Right ventricle myocardium superior (tissue), 1 donor: ENCODE data around the gene SFXN3. TPM values are rescaled to one million over a fixed set of nuclear protein-coding genes. Genes with fewer than 3 reads are reported as not detected.

Source experiments
- ATAC-seq: fragments of 200-7000 bp; cut with Tn5 transposase; one replicate; pipeline ENCODE4 v1.9.1; 2020; ENCODE audit warnings: mild to moderate bottlenecking; ENCODE audit not compliant: poor library complexity
- DNase-seq: peaks from one replicate; pipeline ENCODE4 v3.0.0-alpha.2; 2020
- intact Hi-C: fragments of 100-400 bp; cut with DNase I; formaldehyde crosslinking; loops from one replicate; pipeline ENCODE4 v1.11.2; 2022
- total RNA-seq: library from RNA; stranded (reverse); fragmentation: NEBNext Ultra II Directional; extraction: Animal tissue kit (Norgen Biotek cat#: 25700); gene quantifications from one replicate; pipeline ENCODE4 v1.2.1, GENCODE V29; 2021
- donor health status: DM: no; HTN: yes; CAD: no; lungs with severe emphysema.

Gene SFXN3
- total RNA-seq, 1 donor from 2014 or later, result 11.4 TPM

DNA sequence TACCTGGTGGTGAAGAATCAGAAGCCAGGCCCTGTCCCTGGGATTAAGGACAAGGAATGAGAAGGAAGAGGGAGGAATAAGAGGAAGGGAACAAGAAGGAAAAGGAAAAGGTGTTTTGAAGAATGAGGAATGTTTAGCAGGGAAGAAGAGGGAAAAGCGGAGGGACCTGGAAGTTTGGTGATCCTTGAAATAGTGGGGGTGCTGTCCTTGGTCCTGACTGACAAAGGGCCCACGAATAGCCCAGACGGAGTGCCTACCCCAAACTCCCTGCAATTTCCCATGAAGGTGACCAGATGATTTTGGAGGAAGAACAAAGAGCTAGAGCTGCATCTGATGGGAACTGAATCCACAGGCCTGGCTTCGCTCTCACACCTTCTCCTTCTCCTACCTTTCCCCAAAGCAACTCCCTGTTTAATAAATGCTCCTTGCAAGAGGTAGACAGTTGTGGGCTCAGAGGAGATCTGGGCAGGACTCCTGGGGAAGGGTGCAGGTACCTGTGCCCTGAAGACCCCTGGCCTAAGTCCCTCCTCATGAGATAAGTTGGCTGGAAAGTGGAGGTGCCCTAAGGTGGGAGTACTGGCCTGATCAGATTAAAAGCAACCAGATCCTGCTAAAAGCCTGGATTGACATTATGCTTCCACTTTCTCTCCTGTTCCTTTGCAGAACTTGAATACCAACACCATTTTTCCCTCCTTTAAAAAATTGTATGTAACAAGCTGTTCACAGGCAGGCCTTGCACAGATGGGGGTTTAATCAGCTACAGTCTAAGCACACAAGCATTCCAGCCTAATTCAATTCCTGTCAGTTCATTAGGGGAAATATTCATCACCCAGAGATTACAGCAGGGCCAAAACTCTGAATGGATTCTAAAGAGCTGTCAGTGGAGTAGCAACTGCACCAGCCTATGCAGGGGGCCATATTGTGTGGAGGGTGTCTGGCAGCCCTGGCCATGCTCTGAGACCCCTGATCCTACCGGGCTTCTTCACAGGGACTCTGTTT, 50.2 kb downstream of the SFXN3 start:
- ATAC-seq (no peak), DNase-seq (no peak)

DNA sequence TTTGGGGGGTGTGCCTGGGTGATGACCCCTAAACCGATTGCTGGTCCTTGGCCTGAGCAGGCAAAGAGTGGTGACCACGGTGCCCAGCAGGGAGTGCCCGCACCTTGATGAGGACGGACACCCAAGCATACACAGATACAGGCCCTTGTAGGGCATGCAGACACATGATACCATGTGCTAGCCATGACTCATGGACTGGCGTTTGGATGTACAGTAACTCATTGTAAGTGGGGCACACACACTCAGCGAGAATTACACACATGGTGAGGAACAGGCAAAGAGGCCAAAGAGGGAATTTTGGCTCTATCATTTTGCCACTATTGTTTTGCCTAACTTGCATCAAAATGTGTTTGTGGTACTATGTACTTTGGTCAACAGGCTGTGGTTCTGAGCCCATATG, 54.8 kb downstream of the SFXN3 start:
- intact Hi-C loops, result no loop called here
- DNase-seq, result no peak

More for the DNA sequence above, 50.2 kb downstream of the SFXN3 start:
- intact Hi-C loops, result no loop called here

DNA sequence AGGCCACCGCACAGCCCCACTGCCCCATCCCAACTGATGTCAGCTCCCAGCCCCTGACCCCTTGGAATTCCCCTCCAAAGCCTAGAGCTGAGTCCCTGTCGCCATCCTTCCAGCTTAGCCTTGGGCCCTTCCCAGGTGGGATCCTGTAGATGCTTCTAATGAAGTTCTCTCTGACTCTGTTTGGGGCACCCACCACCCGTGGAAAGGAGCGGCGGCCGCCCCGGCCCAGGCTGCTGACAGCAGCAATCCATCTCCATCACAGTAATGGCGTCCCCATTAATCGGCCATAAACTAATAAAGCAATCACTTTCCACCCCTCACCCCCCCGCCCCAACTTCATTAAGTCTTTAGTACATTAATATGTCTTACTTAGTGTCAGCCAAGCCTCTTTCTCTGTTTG, 56.3 kb downstream of the SFXN3 start:
- no peak for DNase-seq
- no peak for ATAC-seq
- intact Hi-C loops, result no loop called here

More for the DNA sequence above, 54.8 kb downstream of the SFXN3 start:
- no peak for ATAC-seq

DNA sequence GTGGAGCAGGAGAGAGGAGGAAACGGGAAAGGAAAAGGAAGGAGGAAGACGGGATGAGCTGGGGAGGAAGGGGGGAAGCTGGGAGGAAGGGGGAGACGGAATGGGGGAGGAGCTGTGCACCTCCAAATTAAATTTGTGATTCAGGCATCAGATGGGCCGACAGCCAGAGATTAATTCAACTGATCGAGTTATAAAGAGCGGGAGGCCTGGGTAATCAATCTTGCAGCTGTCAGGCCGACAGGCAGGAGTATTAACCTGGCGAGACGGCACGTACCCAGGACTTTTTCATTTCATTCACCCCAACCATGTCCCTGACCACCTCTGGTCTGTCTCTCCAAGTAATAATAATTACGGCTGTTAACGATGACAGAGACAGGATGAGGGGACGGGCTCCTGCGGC, 56.9 kb downstream of the SFXN3 start:
- DNase-seq (no peak), ATAC-seq (no peak)
- intact Hi-C loops, result no loop called here

DNA sequence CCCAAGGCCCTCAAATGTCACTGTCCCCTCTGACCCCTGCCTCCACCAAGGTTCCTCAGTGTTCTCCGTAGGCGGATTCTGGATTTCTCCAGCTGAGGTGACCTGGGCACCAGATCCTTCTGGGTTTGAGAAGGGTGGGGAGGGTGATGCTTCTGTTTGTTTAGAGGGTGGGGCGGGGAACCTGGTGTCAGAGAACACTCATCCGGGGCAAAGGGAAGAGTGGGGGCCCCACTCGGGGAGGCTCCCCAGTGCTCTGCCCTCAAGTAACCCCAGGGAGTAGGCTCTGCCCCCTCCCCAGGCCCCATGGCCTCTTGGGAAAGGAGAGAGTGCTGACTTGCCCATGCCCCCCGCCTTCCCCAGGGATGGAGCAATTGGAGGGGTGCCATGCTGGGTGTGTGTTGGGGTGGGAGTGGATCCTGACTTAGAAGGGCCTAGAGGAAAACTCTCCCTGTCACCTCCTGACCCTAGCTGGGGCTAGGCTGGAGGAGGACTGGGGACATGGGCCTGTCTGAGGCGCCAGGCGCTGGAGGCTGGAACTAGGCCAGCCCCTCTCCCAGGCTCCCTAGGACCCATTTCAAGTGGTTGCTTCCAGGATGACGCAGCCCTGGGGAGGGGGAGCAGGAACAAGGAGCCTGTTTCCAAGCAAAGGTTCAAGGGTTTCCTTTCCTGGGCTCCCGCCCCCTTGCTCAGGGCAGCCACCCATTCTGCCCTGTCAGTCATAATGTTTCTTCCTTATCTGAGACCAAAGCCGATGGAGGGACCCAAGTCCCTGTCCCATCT, 58.7 kb downstream of the SFXN3 start:
- intact Hi-C loops, result no loop called here
- DNase-seq (no peak), ATAC-seq (no peak)

DNA sequence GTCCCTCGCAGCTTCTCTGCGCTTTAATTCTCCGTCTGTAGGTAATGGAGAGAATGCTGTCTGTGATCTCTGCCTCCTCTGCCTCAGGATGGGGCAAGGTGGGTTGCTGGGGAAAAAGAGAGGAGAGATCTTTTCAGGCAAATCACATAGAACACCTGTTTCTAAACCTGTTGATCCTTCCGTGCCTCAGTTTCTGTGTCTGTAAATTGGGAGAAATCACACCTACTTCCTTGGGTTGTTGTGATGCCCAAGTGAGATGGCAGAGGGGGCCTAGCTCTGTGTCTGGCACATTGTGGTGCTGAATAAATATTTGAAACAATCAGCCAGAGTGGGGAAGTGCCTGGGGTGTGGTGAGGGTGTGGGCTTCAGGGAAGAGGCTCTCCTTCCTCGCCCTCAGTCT, 59.6 kb downstream of the SFXN3 start:
- DNase-seq, result no peak
- no peak for ATAC-seq
- intact Hi-C loops, result no loop called here

Other genes with a start within 250 kb of the SFXN3 start
- gene SLF2, start 118.3 kb upstream of the SFXN3 start, total RNA-seq, result 15.0 TPM
- 0.86 TPM for gene SEMA4G, start 61.7 kb upstream of the SFXN3 start, total RNA-seq
- 55.4 TPM for gene MRPL43, start 43.7 kb upstream of the SFXN3 start, total RNA-seq
- gene TWNK, start 43.7 kb upstream of the SFXN3 start, total RNA-seq, result 6.4 TPM
- 39.1 TPM for gene LZTS2, start 31.4 kb upstream of the SFXN3 start, total RNA-seq
- gene PDZD7, start 105 bp upstream of the SFXN3 start, total RNA-seq, result 0.38 TPM
- 5.0 TPM for gene KAZALD1, start 30.8 kb downstream of the SFXN3 start, total RNA-seq
- gene TLX1, start 100.1 kb downstream of the SFXN3 start, total RNA-seq, result not detected
- not detected for gene LBX1, start 198.2 kb downstream of the SFXN3 start, total RNA-seq